Activated B cell treated with CpG ODN at 0.5 μM for 24 hours (primary cell): Measurements from ENCODE around the gene KRT83. TPM values are rescaled to one million over a fixed set of nuclear protein-coding genes. Genes with fewer than 3 reads are reported as not detected.

Experiments
- ATAC-seq: fragments of 200-7000 bp; cut with Tn5 transposase; one replicate; pipeline ENCODE4 v1.10.0; 2021; ENCODE audit warnings: low read depth, mild to moderate bottlenecking, moderate library complexity
- CTCF ChIA-PET: fragments of 350-600 bp; sonication (Branson Sonifier 250); formaldehyde crosslinking; loops from one replicate; lab custom pipeline; 2021; ENCODE audit warnings: antibody characterized with exemption; lab: Charles Lee
- POLR2A ChIA-PET: fragments of 350-600 bp; sonication (Branson Sonifier 250); formaldehyde crosslinking; loops from one replicate; lab custom pipeline; 2021; ENCODE audit warnings: antibody characterized with exemption; lab: Charles Lee
- DNase-seq: peaks from one replicate; pipeline ENCODE4 v3.0.0; 2022
- H3K27ac Mint-ChIP-seq: one replicate; pipeline ENCODE4 v1.8.0; 2020; ENCODE audit warnings: mixed read lengths
- H3K27me3 Mint-ChIP-seq: one replicate; pipeline ENCODE4 v1.8.0; 2021; ENCODE audit warnings: mixed read lengths
- H3K36me3 Mint-ChIP-seq: one replicate; pipeline ENCODE4 v1.8.0; 2021; ENCODE audit warnings: low read depth, mixed read lengths
- H3K4me1 Mint-ChIP-seq: one replicate; pipeline ENCODE4 v1.8.0; 2021; ENCODE audit warnings: mixed read lengths
- H3K4me3 Mint-ChIP-seq: one replicate; pipeline ENCODE4 v1.8.0; 2020; ENCODE audit warnings: mild to moderate bottlenecking, mixed read lengths
- H3K9me3 Mint-ChIP-seq: one replicate; pipeline ENCODE4 v1.8.0; 2020; ENCODE audit warnings: mixed read lengths
- CTCF ChIP-seq: fragments of 200-600 bp; IDR thresholded peaks from one replicate; pipeline ENCODE4 v1.8.0; 2022; ENCODE audit warnings: antibody characterized with exemption, mild to moderate bottlenecking
- intact Hi-C: fragments of 100-400 bp; cut with micrococcal nuclease; formaldehyde crosslinking; loops from one replicate; pipeline ENCODE4 v1.15.1; 2024
- total RNA-seq: library from RNA; stranded (reverse); gene quantifications from 2 replicates; pipeline ENCODE4 v1.2.3, GENCODE V29; 2022

The KRT83 gene
- total RNA-seq, 1 donor from 2014 or later, result not detected

GRCh38 chr12:52361553-52361952 is 40.4 kb upstream of the KRT83 start:
- Mint-ChIP-seq H3K9me3 (no peaks in the 10 kb centered on the region), H3K4me3 (no peak overlapping the region), H3K4me1 (peaks cover 25% of the 10 kb centered on the region), H3K27ac (no peak overlapping the region), H3K27me3 (peaks cover 4% of the 10 kb centered on the region), H3K36me3 (no peaks in the 10 kb centered on the region)
- intact Hi-C loops, result no loop called here
- CTCF ChIA-PET, result interaction anchor here (1.7 kb wide), 1 partner anchor 11 kb away, joined by 6 read pairs; no protein-coding TSS in a partner anchor
- DNase-seq, result no peak
- TF ChIP-seq CTCF, result no peak
- no peak for ATAC-seq
- POLR2A ChIA-PET, result no interaction called here

- CTCF ChIA-PET, result no interaction called here
- no peak overlapping the region for H3K27ac Mint-ChIP-seq
- peaks cover 4% of the 10 kb centered on the region for H3K27me3 Mint-ChIP-seq
Observed at GRCh38 chr12:52360663-52361271, 39.6 kb upstream of the KRT83 start.

GRCh38 chr12:52360106-52360662 is 39.0 kb upstream of the KRT83 start:
- no peak for ATAC-seq
- H3K4me3 Mint-ChIP-seq, result no peak overlapping the region
- no peak overlapping the region for H3K27ac Mint-ChIP-seq

More at GRCh38 chr12:52360663-52361271, 39.6 kb upstream of the KRT83 start:
- no peaks in the 10 kb centered on the region for H3K36me3 Mint-ChIP-seq
- no peak overlapping the region for H3K4me3 Mint-ChIP-seq
- DNase-seq, result no peak
- no peak for ATAC-seq
- intact Hi-C loops, result no loop called here
- H3K9me3 Mint-ChIP-seq, result no peaks in the 10 kb centered on the region
- TF ChIP-seq CTCF, result no peak
- peaks cover 25% of the 10 kb centered on the region for H3K4me1 Mint-ChIP-seq
- POLR2A ChIA-PET, result no interaction called here

GRCh38 chr12:52359621-52360061 is 38.4 kb upstream of the KRT83 start:
- no peak for TF ChIP-seq CTCF
- Mint-ChIP-seq H3K4me1 (peaks cover 25% of the 10 kb centered on the region), H3K4me3 (no peak overlapping the region), H3K36me3 (no peaks in the 10 kb centered on the region), H3K9me3 (no peaks in the 10 kb centered on the region), H3K27me3 (peaks cover 4% of the 10 kb centered on the region), H3K27ac (no peak overlapping the region)
- intact Hi-C loops, result no loop called here
- POLR2A ChIA-PET, result no interaction called here
- CTCF ChIA-PET, result no interaction called here
- ATAC-seq (no peak), DNase-seq (no peak)

More at GRCh38 chr12:52360106-52360662, 39.0 kb upstream of the KRT83 start:
- ChIA-PET CTCF (no interaction called here), POLR2A (no interaction called here)
- DNase-seq, result no peak
- H3K9me3 Mint-ChIP-seq, result no peaks in the 10 kb centered on the region
- peaks cover 4% of the 10 kb centered on the region for H3K27me3 Mint-ChIP-seq
- peaks cover 25% of the 10 kb centered on the region for H3K4me1 Mint-ChIP-seq
- H3K36me3 Mint-ChIP-seq, result no peaks in the 10 kb centered on the region
- intact Hi-C loops, result no loop called here
- no peak for TF ChIP-seq CTCF

- Mint-ChIP-seq H3K9me3 (no peaks in the 10 kb centered on the region), H3K36me3 (no peaks in the 10 kb centered on the region), H3K27ac (peak overlapping the region; percentile 57), H3K4me1 (peaks cover 29% of the 10 kb centered on the region), H3K27me3 (peaks cover 6% of the 10 kb centered on the region), H3K4me3 (no peak overlapping the region)
- ChIA-PET POLR2A (no interaction called here), CTCF (interaction anchor here (1.3 kb wide), 1 partner anchor 31 kb away, joined by 5 read pairs; no protein-coding TSS in a partner anchor)
- no peak for TF ChIP-seq CTCF
- intact Hi-C loops, result no loop called here
- DNase-seq (peak; percentile 24), ATAC-seq (peak; percentile 94)
Observed at GRCh38 chr12:52358575-52359350, 37.6 kb upstream of the KRT83 start.
